ENCODE data around the gene SLC39A11. TPM values are rescaled to one million over a fixed set of nuclear protein-coding genes. Genes with fewer than 3 reads are reported as not detected.

The SLC39A11 gene
- total RNA-seq, 2 experiments from 2014 or later, result 25.6 to 51.5 TPM

DNA sequence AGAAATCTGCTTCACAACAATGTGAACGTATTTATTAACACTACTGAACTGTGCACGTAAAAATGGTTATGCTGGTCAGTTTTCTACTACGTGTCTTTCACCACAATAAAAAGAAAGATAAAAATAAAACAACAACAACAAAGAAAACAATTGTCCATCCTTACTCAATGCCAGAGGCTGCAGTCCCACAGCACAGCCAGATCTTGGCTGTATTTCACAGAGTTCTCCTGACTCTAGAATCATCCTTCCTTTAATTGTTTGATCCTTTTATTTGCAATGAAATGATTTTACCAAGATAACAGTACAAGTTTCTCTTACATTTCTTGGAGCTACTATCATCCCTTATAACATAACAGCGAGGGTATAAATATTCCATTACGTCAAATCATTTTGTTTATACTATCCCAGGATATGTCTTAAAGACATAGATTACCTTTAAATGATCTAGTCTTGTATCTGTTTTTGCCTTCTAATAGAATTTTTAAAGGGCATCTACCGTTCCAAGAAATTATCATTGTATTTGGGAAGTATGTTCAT lies 103.3 kb downstream of the SLC39A11 start:
- TF ChIP-seq EZH2phosphoT487 (IDR thresholded peaks at IDR 0.05; ENCODE audit: borderline replicate concordance, low read depth, low read length), result no peak
- TF ChIP-seq, protein P1, sequence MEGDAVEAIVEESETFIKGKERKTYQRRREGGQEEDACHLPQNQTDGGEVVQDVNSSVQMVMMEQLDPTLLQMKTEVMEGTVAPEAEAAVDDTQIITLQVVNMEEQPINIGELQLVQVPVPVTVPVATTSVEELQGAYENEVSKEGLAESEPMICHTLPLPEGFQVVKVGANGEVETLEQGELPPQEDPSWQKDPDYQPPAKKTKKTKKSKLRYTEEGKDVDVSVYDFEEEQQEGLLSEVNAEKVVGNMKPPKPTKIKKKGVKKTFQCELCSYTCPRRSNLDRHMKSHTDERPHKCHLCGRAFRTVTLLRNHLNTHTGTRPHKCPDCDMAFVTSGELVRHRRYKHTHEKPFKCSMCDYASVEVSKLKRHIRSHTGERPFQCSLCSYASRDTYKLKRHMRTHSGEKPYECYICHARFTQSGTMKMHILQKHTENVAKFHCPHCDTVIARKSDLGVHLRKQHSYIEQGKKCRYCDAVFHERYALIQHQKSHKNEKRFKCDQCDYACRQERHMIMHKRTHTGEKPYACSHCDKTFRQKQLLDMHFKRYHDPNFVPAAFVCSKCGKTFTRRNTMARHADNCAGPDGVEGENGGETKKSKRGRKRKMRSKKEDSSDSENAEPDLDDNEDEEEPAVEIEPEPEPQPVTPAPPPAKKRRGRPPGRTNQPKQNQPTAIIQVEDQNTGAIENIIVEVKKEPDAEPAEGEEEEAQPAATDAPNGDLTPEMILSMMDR (conservative IDR thresholded peaks at IDR 0.05; ENCODE audit: low read length), result no peak
- H2AFZ ChIP-seq (ENCODE audit: low read length), result no peak overlapping the region
- BruUV-seq (replicated peaks), result no TSS peak
- no peaks in the 10 kb centered on the region for H3K79me2 ChIP-seq (ENCODE audit: insufficient read depth, low read depth, low read length)
- intact Hi-C loops (cut with micrococcal nuclease; ENCODE audit: unreplicated experiment), result loop anchor here (10.0 kb wide), 1 partner anchor 376 kb away; no protein-coding TSS in a partner anchor
- H3K9me3 ChIP-seq (ENCODE audit: low read length), result no peaks in the 10 kb centered on the region
- H3K4me2 ChIP-seq (ENCODE audit: low read length), result no peak overlapping the region
- H3K4me3 ChIP-seq (ENCODE audit: low read depth, low read length, poor library complexity, severe bottlenecking), result no peak overlapping the region
- CTCF ChIA-PET (ENCODE audit: unreplicated experiment), result no interaction called here
- H4K20me1 ChIP-seq (ENCODE audit: insufficient read depth, low read length), result no peaks in the 10 kb centered on the region
- H3K27ac ChIP-seq (ENCODE audit: low read depth, low read length, poor library complexity, severe bottlenecking), result no peak overlapping the region
- H3K4me1 ChIP-seq (ENCODE audit: insufficient read depth, low read length, poor library complexity, severe bottlenecking), result no peaks in the 10 kb centered on the region
- no peak for DNase-seq (ENCODE audit: low spot score)
- POLR2A ChIA-PET, result no interaction called here
- H3K36me3 ChIP-seq (ENCODE audit: insufficient read depth, low read length), result no peaks in the 10 kb centered on the region
- no peaks in the 10 kb centered on the region for H3K9me2 ChIP-seq (ENCODE audit: insufficient read depth, low read length)

DNA sequence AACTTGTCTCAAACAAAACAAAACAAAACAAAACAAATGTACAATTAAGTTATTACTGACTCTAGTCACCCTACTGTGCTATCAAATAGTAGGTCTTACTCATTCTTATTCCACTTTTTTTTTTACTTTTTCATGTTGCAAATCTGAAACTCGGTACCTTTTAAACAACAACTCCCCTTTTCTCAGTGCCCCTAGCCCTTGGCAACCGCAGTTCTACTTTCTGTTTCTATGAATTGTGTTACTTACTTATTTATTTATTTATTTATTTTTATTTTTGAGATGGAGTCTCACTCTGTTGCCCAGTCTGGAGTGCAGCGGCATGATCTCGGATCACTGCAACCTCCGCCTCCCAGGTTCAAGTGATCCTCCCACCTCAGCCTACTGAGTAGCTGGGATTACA lies 104.0 kb downstream of the SLC39A11 start:
- H2AFZ ChIP-seq (ENCODE audit: low read length), result no peak overlapping the region
- no peaks in the 10 kb centered on the region for H4K20me1 ChIP-seq (ENCODE audit: insufficient read depth, low read length)
- no peak overlapping the region for H3K27ac ChIP-seq (ENCODE audit: low read depth, low read length, poor library complexity, severe bottlenecking)
- ChIA-PET CTCF (ENCODE audit: unreplicated experiment) (no interaction called here), POLR2A (no interaction called here)
- no peak overlapping the region for H3K4me2 ChIP-seq (ENCODE audit: low read length)
- BruUV-seq (replicated peaks), result no TSS peak
- H3K4me1 ChIP-seq (ENCODE audit: insufficient read depth, low read length, poor library complexity, severe bottlenecking), result no peaks in the 10 kb centered on the region
- DNase-seq (ENCODE audit: low spot score), result no peak
- intact Hi-C loops (cut with micrococcal nuclease; ENCODE audit: unreplicated experiment), result loop anchor here (10.0 kb wide), 1 partner anchor 376 kb away; no protein-coding TSS in a partner anchor
- H3K9me3 ChIP-seq (ENCODE audit: low read length), result no peaks in the 10 kb centered on the region
- TF ChIP-seq, protein P1 (conservative IDR thresholded peaks at IDR 0.05; ENCODE audit: low read length), result no peak
- TF ChIP-seq EZH2phosphoT487 (IDR thresholded peaks at IDR 0.05; ENCODE audit: borderline replicate concordance, low read depth, low read length), result no peak
- H3K4me3 ChIP-seq (ENCODE audit: low read depth, low read length, poor library complexity, severe bottlenecking), result no peak overlapping the region
- no peaks in the 10 kb centered on the region for H3K36me3 ChIP-seq (ENCODE audit: insufficient read depth, low read length)
- H3K9me2 ChIP-seq (ENCODE audit: insufficient read depth, low read length), result no peaks in the 10 kb centered on the region
- no peaks in the 10 kb centered on the region for H3K79me2 ChIP-seq (ENCODE audit: insufficient read depth, low read depth, low read length)

DNA sequence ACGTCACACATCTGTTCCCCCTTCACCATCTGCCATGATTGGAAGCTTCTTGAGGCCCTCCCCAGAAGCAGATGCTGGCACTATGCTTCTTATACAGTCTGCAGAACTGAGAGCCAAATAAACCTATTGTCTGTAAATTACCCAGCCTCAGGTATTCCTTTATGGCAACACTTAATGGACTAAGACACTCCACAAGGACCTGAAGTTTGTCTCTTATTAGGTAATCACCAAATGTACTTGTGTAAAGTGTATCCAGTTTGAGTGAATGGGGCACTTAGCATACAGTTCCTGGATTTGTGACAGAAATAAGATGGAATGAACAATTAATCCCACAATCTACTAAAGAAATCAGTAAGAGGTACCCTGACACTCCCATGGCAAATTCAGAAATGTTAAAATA lies 105.3 kb downstream of the SLC39A11 start:
- H3K36me3 ChIP-seq (ENCODE audit: insufficient read depth, low read length), result no peaks in the 10 kb centered on the region
- H3K4me3 ChIP-seq (ENCODE audit: low read depth, low read length, poor library complexity, severe bottlenecking), result no peak overlapping the region
- POLR2A ChIA-PET, result no interaction called here
- no peaks in the 10 kb centered on the region for H3K79me2 ChIP-seq (ENCODE audit: insufficient read depth, low read depth, low read length)
- no peak for DNase-seq (ENCODE audit: low spot score)
- H2AFZ ChIP-seq (ENCODE audit: low read length), result no peak overlapping the region
- H3K9me3 ChIP-seq (ENCODE audit: low read length), result no peaks in the 10 kb centered on the region
- H3K4me2 ChIP-seq (ENCODE audit: low read length), result no peak overlapping the region
- H3K4me1 ChIP-seq (ENCODE audit: insufficient read depth, low read length, poor library complexity, severe bottlenecking), result no peaks in the 10 kb centered on the region
- TF ChIP-seq, protein P1 (conservative IDR thresholded peaks at IDR 0.05; ENCODE audit: low read length), result no peak
- no peak overlapping the region for H3K27ac ChIP-seq (ENCODE audit: low read depth, low read length, poor library complexity, severe bottlenecking)
- no peaks in the 10 kb centered on the region for H4K20me1 ChIP-seq (ENCODE audit: insufficient read depth, low read length)
- no peaks in the 10 kb centered on the region for H3K9me2 ChIP-seq (ENCODE audit: insufficient read depth, low read length)
- BruUV-seq (replicated peaks), result no TSS peak
- CTCF ChIA-PET (ENCODE audit: unreplicated experiment), result interaction anchor here (0.5 to 1.9 kb wide), 3 partner anchors 13 to 169 kb away, joined by 3 to 9 read pairs (median 3); no protein-coding TSS in a partner anchor
- intact Hi-C loops (cut with micrococcal nuclease; ENCODE audit: unreplicated experiment), result loop anchor here (10.0 kb wide), 1 partner anchor 378 kb away; no protein-coding TSS in a partner anchor

All from OCI-LY7 (cell line).